H1 (cell line): ENCODE measurements around the gene FBLN2.

ENCODE experiments used
- ATF2 ChIP-seq: IDR thresholded peaks from 2 replicates; pipeline ENCODE4 v1.6.1; 2012; ENCODE audit warnings: low read length, inconsistent platforms
- CBX5 ChIP-seq: fragments of 300-800, 300-1000 bp; sonication (generic); IDR thresholded peaks from 2 replicates; pipeline ENCODE4 v1.7.1; 2016; ENCODE audit warnings: antibody characterized with exemption, low read length, low read depth
- CHD2 ChIP-seq: IDR thresholded peaks from 2 replicates; pipeline ENCODE4 v1.6.1; 2012; ENCODE audit warnings: low read length, improper control_type of control experiment
- CTCF ChIP-seq, 3 experiments: IDR thresholded peaks; 1 replicate in 2 of 3; 2 replicates in 1 of 3; pipeline versions ENCODE4 v1.5.1 to v1.6.1; 2011; ENCODE audit warnings: low read length in 3 of 3, mild to moderate bottlenecking in 3 of 3, inconsistent platforms in 2 of 3, low read depth in 1 of 3, moderate library complexity in 1 of 3; ENCODE audit not compliant: insufficient read depth in 1 of 3; ENCODE audit errors: control extremely low read depth in 1 of 3
- EP300 ChIP-seq, 2 experiments: IDR thresholded peaks; 1 replicate in 1 of 2; 2 replicates in 1 of 2; pipeline ENCODE4 v1.6.1; 2011 to 2012; ENCODE audit warnings: low read depth in 2 of 2, low read length in 2 of 2, mild to moderate bottlenecking in 2 of 2, borderline replicate concordance in 1 of 2, inconsistent platforms in 1 of 2, moderate library complexity in 1 of 2
- MAX ChIP-seq: IDR thresholded peaks from 2 replicates; pipeline ENCODE4 v1.6.1; 2012; ENCODE audit warnings: inconsistent platforms
- POLR2A ChIP-seq, 2 experiments: IDR thresholded peaks; 1 replicate in 1 of 2; 2 replicates in 1 of 2; pipeline ENCODE4 v1.6.1; 2011; ENCODE audit warnings: low read depth in 2 of 2, low read length in 2 of 2, mild to moderate bottlenecking in 2 of 2; ENCODE audit errors: control extremely low read depth in 1 of 2
- POLR2AphosphoS5 ChIP-seq: IDR thresholded peaks from 2 replicates; pipeline ENCODE4 v1.6.1; 2011; ENCODE audit warnings: low read depth, low read length

DNA sequence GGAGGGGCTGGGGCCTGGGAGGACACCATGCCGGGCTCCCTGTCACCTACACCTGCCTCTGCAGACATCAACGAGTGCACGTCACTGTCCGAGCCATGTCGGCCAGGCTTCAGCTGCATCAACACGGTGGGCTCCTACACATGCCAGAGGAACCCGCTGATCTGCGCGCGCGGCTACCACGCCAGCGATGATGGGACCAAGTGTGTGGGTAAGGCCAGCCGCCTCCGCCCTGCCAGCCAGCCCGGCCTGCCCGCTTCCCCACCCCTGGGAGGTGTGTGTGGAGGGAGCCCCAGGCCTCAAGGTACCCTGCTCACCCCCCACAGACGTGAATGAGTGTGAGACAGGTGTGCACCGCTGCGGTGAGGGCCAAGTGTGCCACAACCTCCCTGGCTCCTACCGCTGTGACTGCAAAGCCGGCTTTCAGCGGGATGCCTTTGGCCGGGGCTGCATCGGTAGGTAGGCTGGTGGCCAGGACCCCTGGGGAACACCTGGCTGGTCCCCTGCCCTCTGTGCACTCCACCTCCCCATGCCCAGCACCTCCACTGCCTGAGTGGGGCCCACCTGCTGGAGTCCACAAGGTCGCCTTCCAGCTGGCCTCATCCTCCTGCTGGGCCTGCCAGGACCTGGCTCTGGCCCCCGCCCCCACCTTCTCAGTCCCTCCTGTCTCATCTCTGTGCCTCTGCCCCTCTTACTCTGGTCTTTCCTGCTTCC lies 80.1 kb downstream of the FBLN2 start:
- TF ChIP-seq CTCF (IDR thresholded peaks at IDR 0.05; ENCODE audit: control extremely low read depth in 1 of 3, insufficient read depth in 1 of 3, low read depth in 1 of 3, low read length in 3 of 3) (no peak), MAX (no peak), POLR2AphosphoS5 (no peak), EP300 (IDR thresholded peaks at IDR 0.05; ENCODE audit: borderline replicate concordance in 1 of 2, low read depth in 2 of 2, low read length in 2 of 2) (no peak), CBX5 (no peak), POLR2A (IDR thresholded peaks at IDR 0.05; ENCODE audit: control extremely low read depth in 1 of 2, low read depth in 2 of 2, low read length in 2 of 2) (no peak), ATF2 (no peak), CHD2 (no peak)
